ENCODE data around the gene PAN3.

The PAN3 gene

GRCh38 chr13:28181413-28181812 is 43.1 kb downstream of the PAN3 start:
- no peak for ATAC-seq

GRCh38 chr13:28185256-28185655 is 46.9 kb downstream of the PAN3 start:
- no peak for ATAC-seq
- TF ChIP-seq PPARA (CRISPR knock-in tag; IDR thresholded peaks at IDR 0.05; ENCODE audit: borderline replicate concordance): no peak
- TF ChIP-seq TSHZ2 (CRISPR knock-in tag; IDR thresholded peaks at IDR 0.05): no peak
- TF ChIP-seq BACH2 (CRISPR knock-in tag; IDR thresholded peaks at IDR 0.05; ENCODE audit: borderline replicate concordance): no peak
- no peak for TF ChIP-seq CSRNP3 (CRISPR knock-in tag; IDR thresholded peaks at IDR 0.05)
- TF ChIP-seq ZC3H10 (CRISPR knock-in tag; IDR thresholded peaks at IDR 0.05): no peak
- TF ChIP-seq ZFP30 (CRISPR knock-in tag; IDR thresholded peaks at IDR 0.05): no peak
- no peak for TF ChIP-seq RARB (CRISPR knock-in tag; IDR thresholded peaks at IDR 0.05)
- no peak for TF ChIP-seq SNAI2 (CRISPR knock-in tag; IDR thresholded peaks at IDR 0.05)
- no peak for TF ChIP-seq CREB5 (CRISPR knock-in tag; IDR thresholded peaks at IDR 0.05; ENCODE audit: low read depth)
- no peak for TF ChIP-seq POU6F1 (CRISPR knock-in tag; IDR thresholded peaks at IDR 0.05; ENCODE audit: borderline replicate concordance, low read depth)
- no peak for TF ChIP-seq ZNF8 (CRISPR knock-in tag; IDR thresholded peaks at IDR 0.05)
- TF ChIP-seq CSDC2 (CRISPR knock-in tag; IDR thresholded peaks at IDR 0.05): no peak
- TF ChIP-seq ZFP3 (CRISPR knock-in tag; IDR thresholded peaks at IDR 0.05): no peak
- TF ChIP-seq OSR1 (CRISPR knock-in tag; IDR thresholded peaks at IDR 0.05): no peak
- no peak for TF ChIP-seq TCF4 (CRISPR knock-in tag; IDR thresholded peaks at IDR 0.05; ENCODE audit: borderline replicate concordance)
- TF ChIP-seq ESRRG (CRISPR knock-in tag; IDR thresholded peaks at IDR 0.05): no peak
- TF ChIP-seq PATZ1 (CRISPR knock-in tag; IDR thresholded peaks at IDR 0.05; ENCODE audit: borderline replicate concordance): no peak

More at GRCh38 chr13:28181413-28181812, 43.1 kb downstream of the PAN3 start:
- TF ChIP-seq ZNF565 (CRISPR knock-in tag; conservative IDR thresholded peaks at IDR 0.05; ENCODE audit: low read depth) (no peak), ZNF8 (CRISPR knock-in tag; IDR thresholded peaks at IDR 0.05) (no peak)

- no peak for TF ChIP-seq ZNF565 (CRISPR knock-in tag; conservative IDR thresholded peaks at IDR 0.05; ENCODE audit: low read depth)
- no peak for TF ChIP-seq ZNF70 (CRISPR knock-in tag; IDR thresholded peaks at IDR 0.05)
- TF ChIP-seq CSRNP3 (CRISPR knock-in tag; IDR thresholded peaks at IDR 0.05): no peak
- no peak for TF ChIP-seq ESRRG (CRISPR knock-in tag; IDR thresholded peaks at IDR 0.05)
- no peak for TF ChIP-seq ARNTL (CRISPR knock-in tag; IDR thresholded peaks at IDR 0.05; ENCODE audit: borderline replicate concordance, low read depth)
- no peak for TF ChIP-seq BACH2 (CRISPR knock-in tag; IDR thresholded peaks at IDR 0.05; ENCODE audit: borderline replicate concordance)
- TF ChIP-seq TSHZ2 (CRISPR knock-in tag; IDR thresholded peaks at IDR 0.05): no peak
- no peak for TF ChIP-seq ISL1 (CRISPR knock-in tag; IDR thresholded peaks at IDR 0.05)
- TF ChIP-seq GLIS3 (CRISPR knock-in tag; IDR thresholded peaks at IDR 0.05): no peak
- TF ChIP-seq TOX (CRISPR knock-in tag; IDR thresholded peaks at IDR 0.05; ENCODE audit: borderline replicate concordance): no peak
- TF ChIP-seq PATZ1 (CRISPR knock-in tag; IDR thresholded peaks at IDR 0.05; ENCODE audit: borderline replicate concordance): no peak
- no peak for ATAC-seq
Observed at GRCh38 chr13:28199089-28199488, 60.7 kb downstream of the PAN3 start.

Data from SK-N-SH treated with all-trans-retinoic acid at 6 μM for 48 hours (cell line).